Mammary epithelial cell (primary cell): ENCODE data around the gene SPINT2.

ENCODE experiments used
- EZH2 ChIP-seq: IDR thresholded peaks from 2 replicates; pipeline ENCODE4 v1.6.1; 2012; ENCODE audit warnings: low read length, inconsistent platforms, borderline replicate concordance
- TF ChIP-seq, protein P1 (sequence below), 2 donors: IDR thresholded peaks in 1 of 2; conservative IDR thresholded peaks in 1 of 2; 2 replicates each; pipeline ENCODE4 v1.5.1; 2011 to 2012; ENCODE audit warnings: inconsistent platforms in 2 of 2, low read length in 2 of 2, mild to moderate bottlenecking in 2 of 2, control low read depth in 1 of 2, low read depth in 1 of 2; ENCODE audit not compliant: insufficient read depth in 1 of 2; ENCODE audit errors: extremely low read depth in 1 of 2

DNA sequence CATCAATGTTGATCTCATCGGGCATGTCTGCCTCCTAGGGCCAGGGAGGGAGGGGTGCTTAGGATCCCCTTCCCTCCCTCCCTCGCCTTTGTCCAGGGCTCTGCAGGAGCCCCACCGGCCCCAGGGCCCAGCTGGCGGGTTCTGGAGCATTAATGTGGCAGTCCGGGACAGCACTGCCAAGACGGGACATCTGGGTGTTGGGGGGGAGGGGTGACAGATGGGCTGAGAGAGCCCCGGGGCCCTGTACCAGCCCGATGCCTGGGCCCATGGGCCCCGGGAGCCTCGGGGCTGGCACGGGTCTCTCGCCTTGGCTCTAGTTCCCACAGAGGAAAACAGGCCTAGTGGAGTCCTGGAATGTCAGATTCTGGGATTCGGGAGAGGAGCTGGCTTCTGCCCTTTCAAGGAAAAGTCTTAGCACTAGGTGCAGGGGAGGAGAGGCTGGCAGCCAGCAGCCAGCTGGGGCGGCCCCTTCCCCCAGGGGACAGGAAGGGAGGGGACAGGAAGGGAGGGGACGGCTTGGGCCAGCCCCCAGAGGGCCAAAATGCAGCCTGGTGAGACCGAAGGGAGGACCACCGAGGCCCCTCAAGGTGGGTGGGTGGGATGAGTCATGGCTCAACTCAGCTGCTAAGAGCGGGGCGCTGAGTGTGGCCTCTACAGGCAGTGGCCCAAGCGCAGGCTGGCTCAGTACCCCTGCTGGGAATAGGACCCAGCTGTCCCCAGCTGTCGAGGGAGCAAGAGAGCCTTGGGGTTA, 11.3 kb upstream of the SPINT2 start:
- TF ChIP-seq, protein P1, sequence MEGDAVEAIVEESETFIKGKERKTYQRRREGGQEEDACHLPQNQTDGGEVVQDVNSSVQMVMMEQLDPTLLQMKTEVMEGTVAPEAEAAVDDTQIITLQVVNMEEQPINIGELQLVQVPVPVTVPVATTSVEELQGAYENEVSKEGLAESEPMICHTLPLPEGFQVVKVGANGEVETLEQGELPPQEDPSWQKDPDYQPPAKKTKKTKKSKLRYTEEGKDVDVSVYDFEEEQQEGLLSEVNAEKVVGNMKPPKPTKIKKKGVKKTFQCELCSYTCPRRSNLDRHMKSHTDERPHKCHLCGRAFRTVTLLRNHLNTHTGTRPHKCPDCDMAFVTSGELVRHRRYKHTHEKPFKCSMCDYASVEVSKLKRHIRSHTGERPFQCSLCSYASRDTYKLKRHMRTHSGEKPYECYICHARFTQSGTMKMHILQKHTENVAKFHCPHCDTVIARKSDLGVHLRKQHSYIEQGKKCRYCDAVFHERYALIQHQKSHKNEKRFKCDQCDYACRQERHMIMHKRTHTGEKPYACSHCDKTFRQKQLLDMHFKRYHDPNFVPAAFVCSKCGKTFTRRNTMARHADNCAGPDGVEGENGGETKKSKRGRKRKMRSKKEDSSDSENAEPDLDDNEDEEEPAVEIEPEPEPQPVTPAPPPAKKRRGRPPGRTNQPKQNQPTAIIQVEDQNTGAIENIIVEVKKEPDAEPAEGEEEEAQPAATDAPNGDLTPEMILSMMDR (conservative IDR thresholded peaks at IDR 0.05 in 1 of 2, IDR thresholded peaks at IDR 0.05 in 1 of 2; ENCODE audit: extremely low read depth in 1 of 2, insufficient read depth in 1 of 2, low read depth in 1 of 2, low read length in 2 of 2): no peak
- no peak for TF ChIP-seq EZH2
